Measurements from ENCODE around the gene TTL.

Gene TTL

GRCh38 chr2:112583497-112584133, 101.7 kb downstream of the TTL start:
- no peak for DNase-seq (ENCODE audit: low read depth)

- peak; percentile 85 for DNase-seq (ENCODE audit: low read depth)
These were observed 102.4 kb downstream of the TTL start, which contains the start of gene CHCHD5 for GRCh38 chr2:112584134-112584890. Gene CHCHD5 (plus strand): TSS chr2:112584609. CDS start chr2:112584648, 39 bp downstream.

- DNase-seq (ENCODE audit: low read depth), result no peak
These were observed 102.9 kb downstream of the TTL start for GRCh38 chr2:112584891-112585250.

GRCh38 chr2:112585400-112585799, 103.4 kb downstream of the TTL start:
- no peak for DNase-seq (ENCODE audit: low read depth)

GRCh38 chr2:112585873-112586464, 104.0 kb downstream of the TTL start:
- DNase-seq (ENCODE audit: low read depth), result no peak

- DNase-seq (ENCODE audit: low read depth), result no peak
These were observed 106.7 kb downstream of the TTL start for GRCh38 chr2:112588611-112589045.

All from activated T-cell treated with anti-CD3 and anti-CD28 coated beads for 1 hour (primary cell).